KMS-11 (cell line): ENCODE measurements around the gene PTPRN2.

ENCODE experiments used
- H2AFZ ChIP-seq: fragments of 200-600 bp; sonication (generic); 2 replicates; pipeline ENCODE4 v1.6.1; 2016; ENCODE audit warnings: antibody characterized with exemption, mixed run types, low read depth
- H3K27ac ChIP-seq: fragments of 200-600 bp; sonication (generic); 2 replicates; pipeline ENCODE4 v1.6.1; 2016; ENCODE audit warnings: mild to moderate bottlenecking, mixed run types
- H3K27me3 ChIP-seq: fragments of 200-600 bp; sonication (generic); 2 replicates; pipeline ENCODE4 v1.6.1; 2017; ENCODE audit warnings: mild to moderate bottlenecking, low read depth, mixed run types, moderate library complexity; ENCODE audit not compliant: insufficient read depth
- H3K36me3 ChIP-seq: fragments of 200-600 bp; sonication (generic); 2 replicates; pipeline ENCODE4 v1.6.1; 2017; ENCODE audit warnings: mild to moderate bottlenecking, mixed run types; ENCODE audit not compliant: insufficient read depth
- H3K4me1 ChIP-seq: fragments of 200-600 bp; sonication (generic); 2 replicates; pipeline ENCODE4 v1.6.1; 2016; ENCODE audit warnings: mild to moderate bottlenecking, low read depth, mixed run types; ENCODE audit not compliant: poor library complexity, severe bottlenecking
- H3K4me2 ChIP-seq: fragments of 200-600 bp; sonication (generic); 2 replicates; pipeline ENCODE4 v1.7.0; 2016; ENCODE audit warnings: mild to moderate bottlenecking, mixed run types
- H3K4me3 ChIP-seq: fragments of 200-600 bp; sonication (generic); IDR thresholded peaks from 2 replicates; pipeline ENCODE4 v1.6.1; 2017; ENCODE audit warnings: low read depth, low read length, mixed read lengths; ENCODE audit not compliant: insufficient read depth
- H3K79me2 ChIP-seq: fragments of 200-600 bp; sonication (generic); 2 replicates; pipeline ENCODE4 v1.6.1; 2016; ENCODE audit warnings: low read depth, mixed run types; ENCODE audit not compliant: insufficient read depth
- H3K9ac ChIP-seq: fragments of 200-600 bp; sonication (generic); 2 replicates; pipeline ENCODE4 v1.6.1; 2016; ENCODE audit warnings: mild to moderate bottlenecking, mixed run types
- H4K20me1 ChIP-seq: fragments of 200-600 bp; sonication (generic); 2 replicates; pipeline ENCODE4 v1.6.1; 2016; ENCODE audit warnings: mild to moderate bottlenecking, mixed run types; ENCODE audit not compliant: insufficient read depth
- CTCF ChIP-seq: fragments of 200-600 bp; sonication (generic); conservative IDR thresholded peaks from 2 replicates; pipeline ENCODE4 v1.6.1; 2017; ENCODE audit warnings: low read depth, mild to moderate bottlenecking, antibody characterized with exemption, low read length, moderate library complexity, mixed read lengths

PTPRN2 gene

GRCh38 chr7:157525491-157525915 lies 1062.1 kb downstream of the PTPRN2 start:
- Histone ChIP-seq H3K27me3 (peaks cover 62% of the 10 kb centered on the region; the same call in 1 of the 2 replicates), H4K20me1 (no peaks in the 10 kb centered on the region), H3K79me2 (no peaks in the 10 kb centered on the region), H3K4me1 (no peaks in the 10 kb centered on the region), H3K4me2 (no peak overlapping the region), H3K36me3 (no peaks in the 10 kb centered on the region), H3K4me3 (no peak overlapping the region), H3K27ac (no peak overlapping the region), H2AFZ (no peak overlapping the region), H3K9ac (no peak overlapping the region)
- TF ChIP-seq CTCF: no peak

DNA sequence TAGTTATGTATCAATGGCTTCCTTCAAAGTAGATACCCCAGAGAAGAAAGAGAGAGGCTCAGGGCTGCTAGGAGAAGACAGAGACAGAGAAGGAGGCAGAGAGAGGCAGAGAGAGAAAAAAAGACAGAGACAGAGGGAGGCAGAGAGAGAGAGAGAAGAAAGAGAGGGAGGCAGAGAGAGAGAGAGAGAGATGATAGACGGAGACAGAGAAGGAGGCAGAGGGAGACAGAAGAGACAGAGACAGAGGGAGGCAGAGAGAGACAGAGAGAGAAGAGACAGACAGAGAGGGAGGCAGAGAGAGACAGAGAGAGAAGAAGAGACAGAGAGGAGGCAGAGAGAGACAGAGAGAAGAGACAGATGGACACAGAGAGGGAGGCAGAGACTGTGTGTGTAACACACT lies 1062.9 kb downstream of the PTPRN2 start:
- Histone ChIP-seq H3K79me2 (no peaks in the 10 kb centered on the region), H3K36me3 (no peaks in the 10 kb centered on the region), H3K4me3 (no peak overlapping the region), H3K27me3 (peaks cover 54% of the 10 kb centered on the region; the same call in 1 of the 2 replicates), H3K27ac (no peak overlapping the region), H3K9ac (no peak overlapping the region), H2AFZ (no peak overlapping the region), H3K4me1 (no peaks in the 10 kb centered on the region), H4K20me1 (no peaks in the 10 kb centered on the region), H3K4me2 (no peak overlapping the region)
- TF ChIP-seq CTCF: no peak

DNA sequence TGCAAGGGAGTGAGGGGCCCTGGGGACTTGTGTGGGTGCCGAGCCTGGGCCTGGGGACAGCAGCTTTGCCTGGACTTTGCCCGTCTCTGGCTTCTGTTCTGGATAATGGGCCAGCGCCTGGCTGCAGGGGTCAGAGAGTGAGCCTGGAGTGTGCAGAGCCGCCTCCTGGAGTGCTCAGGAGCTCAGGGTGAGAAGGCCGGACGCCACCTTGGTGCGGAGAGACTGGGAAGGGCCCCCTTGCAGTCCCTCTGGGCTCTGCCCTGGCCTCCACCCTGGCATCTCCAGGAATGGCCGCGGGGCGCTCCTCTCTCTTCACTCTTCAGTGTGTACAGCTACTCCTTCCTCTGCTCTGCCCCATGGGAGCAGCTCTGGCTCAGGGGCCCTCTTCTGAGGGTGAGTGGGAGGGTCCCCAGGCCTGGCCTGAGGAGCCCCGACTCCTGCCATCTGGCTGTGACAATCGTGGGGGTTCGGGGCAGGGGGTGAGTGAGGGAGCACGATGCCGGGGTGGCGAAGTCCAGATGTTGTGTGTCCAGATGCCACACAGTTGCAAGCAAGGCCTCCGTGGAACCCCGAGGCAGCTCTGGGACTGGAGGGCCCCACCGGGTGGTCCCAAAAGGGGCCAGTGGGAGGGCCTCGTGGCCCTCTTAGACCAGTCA lies 1063.7 kb downstream of the PTPRN2 start:
- H3K27me3 ChIP-seq: peaks cover 47% of the 10 kb centered on the region; the same call in 1 of the 2 replicates
- H3K4me2 ChIP-seq: no peak overlapping the region
- H3K36me3 ChIP-seq: no peaks in the 10 kb centered on the region
- H3K79me2 ChIP-seq: no peaks in the 10 kb centered on the region
- H4K20me1 ChIP-seq: no peaks in the 10 kb centered on the region
- no peaks in the 10 kb centered on the region for H3K4me1 ChIP-seq
- TF ChIP-seq CTCF: no peak
- no peak overlapping the region for H3K4me3 ChIP-seq
- H2AFZ ChIP-seq: no peak overlapping the region
- H3K27ac ChIP-seq: no peak overlapping the region
- no peak overlapping the region for H3K9ac ChIP-seq

DNA sequence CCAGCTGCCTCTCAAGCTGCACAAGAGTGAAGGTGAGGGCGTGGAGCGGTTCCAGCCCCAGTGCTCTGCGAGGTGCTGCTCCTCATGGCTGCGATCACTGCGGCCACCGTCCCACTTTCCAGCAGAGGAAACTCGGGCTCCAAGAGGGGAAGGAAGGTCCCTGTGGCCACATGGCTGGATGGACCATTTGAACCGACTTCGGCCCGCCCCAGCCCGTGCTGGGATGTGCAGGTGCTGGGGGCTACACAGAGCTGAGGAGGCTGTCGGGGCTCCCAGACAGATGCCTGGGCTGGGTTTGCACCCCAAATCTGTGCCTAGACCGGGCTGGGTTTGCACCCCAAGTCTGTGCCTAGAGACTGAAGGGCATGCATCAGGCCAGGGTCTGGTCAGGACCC lies 1064.3 kb downstream of the PTPRN2 start:
- no peak overlapping the region for H2AFZ ChIP-seq
- peaks cover 46% of the 10 kb centered on the region; the same call in 1 of the 2 replicates for H3K27me3 ChIP-seq
- no peak overlapping the region for H3K27ac ChIP-seq
- H3K4me2 ChIP-seq: no peak overlapping the region
- no peak overlapping the region for H3K4me3 ChIP-seq
- no peaks in the 10 kb centered on the region for H3K4me1 ChIP-seq
- H4K20me1 ChIP-seq: no peaks in the 10 kb centered on the region
- H3K79me2 ChIP-seq: no peaks in the 10 kb centered on the region
- no peaks in the 10 kb centered on the region for H3K36me3 ChIP-seq
- TF ChIP-seq CTCF: no peak
- H3K9ac ChIP-seq: no peak overlapping the region
